H1 (cell line): ENCODE measurements around the gene POGK. TPM values are rescaled to one million over a fixed set of nuclear protein-coding genes. Genes with fewer than 3 reads are reported as not detected.

Source experiments
- CTCF ChIA-PET: fragments of 300-600 bp; sonication (Branson Sonifier 250); formaldehyde crosslinking; loops from one replicate; lab custom pipeline; 2021; ENCODE audit not compliant: partially characterized antibody; lab: Charles Lee
- POLR2A ChIA-PET: fragments of 300-600 bp; sonication (Branson Sonifier 250); formaldehyde crosslinking; loops from one replicate; lab custom pipeline; 2021; ENCODE audit warnings: inconsistent platforms; ENCODE audit not compliant: partially characterized antibody; lab: Charles Lee
- DNase-seq, 2 experiments: peaks; one replicate each; pipeline versions ENCODE4 v3.0.0 to v3.0.0-alpha.2; 2010 to 2022; ENCODE audit warnings: low spot score in 2 of 2, low read depth in 1 of 2, mixed read lengths in 1 of 2
- FAIRE-seq: peaks from 2 replicates; lab custom pipeline; 2011; peaks lifted over from hg19 to GRCh38; lab: Jason Lieb, UNC
- H2AFZ ChIP-seq: 2 replicates; pipeline ENCODE4 v1.8.1; 2012; ENCODE audit warnings: low read length, inconsistent platforms
- H2AK5ac ChIP-seq: 2 replicates; pipeline ENCODE4 v1.6.1; 2013; ENCODE audit warnings: low read depth, low read length
- H2BK120ac ChIP-seq: replicated peaks from 2 replicates; pipeline ENCODE3; 2013; ENCODE audit warnings: low read depth, low read length, inconsistent platforms
- H2BK12ac ChIP-seq: 2 replicates; pipeline ENCODE4 v1.6.1; 2013; ENCODE audit warnings: low read depth, low read length
- H2BK15ac ChIP-seq: 2 replicates; pipeline ENCODE4 v1.6.1; 2013; ENCODE audit warnings: low read length
- H2BK20ac ChIP-seq: 2 replicates; pipeline ENCODE4 v1.6.1; 2013; ENCODE audit warnings: low read length
- H2BK5ac ChIP-seq: 2 replicates; pipeline ENCODE4 v1.6.1; 2013; ENCODE audit warnings: low read depth, low read length
- H3K14ac ChIP-seq: 2 replicates; pipeline ENCODE4 v1.6.1; 2013; ENCODE audit warnings: inconsistent platforms; ENCODE audit not compliant: insufficient read length
- H3K18ac ChIP-seq: 2 replicates; pipeline ENCODE4 v1.6.1; 2013; ENCODE audit warnings: low read length; ENCODE audit errors: extremely low read depth
- H3K23ac ChIP-seq: 2 replicates; pipeline ENCODE4 v1.6.1; 2013; ENCODE audit warnings: inconsistent platforms; ENCODE audit not compliant: insufficient read length
- H3K23me2 ChIP-seq: 2 replicates; pipeline ENCODE4 v1.6.1; 2013; ENCODE audit warnings: low read depth, low read length
- H3K27ac ChIP-seq: 2 replicates; pipeline ENCODE4 v1.6.1; 2011; ENCODE audit warnings: low read depth, low read length, inconsistent platforms
- H3K27me3 ChIP-seq, 4 experiments: replicated peaks in 1 of 4; 1 replicate in 1 of 4; 2 replicates in 3 of 4; pipeline versions ENCODE4 v1.6.1 to v1.8.1; 2011 to 2013; ENCODE audit warnings: low read length in 3 of 4, mild to moderate bottlenecking in 3 of 4, inconsistent platforms in 2 of 4, mixed read lengths in 2 of 4, moderate library complexity in 1 of 4; ENCODE audit not compliant: control insufficient read depth in 3 of 4, insufficient read depth in 3 of 4; ENCODE audit errors: extremely low read depth in 1 of 4
- H3K36me3 ChIP-seq, 4 experiments: 2 replicates each; pipeline versions ENCODE4 v1.6.1 to v1.8.1; 2011 to 2013; ENCODE audit warnings: mild to moderate bottlenecking in 4 of 4, low read length in 3 of 4, moderate library complexity in 2 of 4, control low read depth in 1 of 4, inconsistent platforms in 1 of 4; ENCODE audit not compliant: insufficient read depth in 4 of 4, control insufficient read depth in 2 of 4
- H3K4ac ChIP-seq: replicated peaks from 2 replicates; pipeline ENCODE3; 2013; ENCODE audit warnings: low read length, low read depth, mixed read lengths, inconsistent platforms; ENCODE audit not compliant: insufficient read length
- H3K4me1 ChIP-seq, 4 experiments: replicated peaks in 1 of 4; 1 replicate in 1 of 4; 2 replicates in 3 of 4; pipeline versions ENCODE4 v1.6.1 to v1.8.1; 2011 to 2013; ENCODE audit warnings: low read length in 3 of 4, inconsistent platforms in 2 of 4, mixed read lengths in 1 of 4; ENCODE audit not compliant: insufficient read depth in 4 of 4, control insufficient read depth in 3 of 4
- H3K4me2 ChIP-seq, 2 experiments: 2 replicates each; pipeline versions ENCODE4 v1.6.1 to v1.8.1; 2011 to 2013; ENCODE audit warnings: low read depth in 2 of 2, low read length in 2 of 2, control low read depth in 1 of 2, inconsistent platforms in 1 of 2, mild to moderate bottlenecking in 1 of 2; ENCODE audit not compliant: insufficient read depth in 1 of 2
- H3K4me3 ChIP-seq, 4 experiments: fragments of 200-600, 300-600 bp in 1 of 4; sonication (generic), shearing (Covaris generic), sonication (Bioruptor Twin) in 1 of 4; 2 replicates each; pipeline versions ENCODE4 v1.5.1 to v1.8.1; 2011 to 2016; ENCODE audit warnings: low read length in 4 of 4, low read depth in 3 of 4, control low read depth in 2 of 4, inconsistent platforms in 2 of 4, mild to moderate bottlenecking in 2 of 4, mixed read lengths in 1 of 4, moderate library complexity in 1 of 4; ENCODE audit not compliant: insufficient read depth in 2 of 4; ENCODE audit errors: extremely low read depth in 1 of 4
- H3K56ac ChIP-seq: replicated peaks from 2 replicates; pipeline ENCODE3; 2013; ENCODE audit warnings: low read depth, mild to moderate bottlenecking, mixed read lengths, low read length, inconsistent platforms; ENCODE audit not compliant: insufficient read length
- H3K79me1 ChIP-seq: 2 replicates; pipeline ENCODE4 v1.6.1; 2013; ENCODE audit warnings: low read depth, low read length, control low read depth
- H3K79me2 ChIP-seq, 2 experiments: 2 replicates each; pipeline versions ENCODE4 v1.6.1 to v1.8.1; 2012 to 2013; ENCODE audit warnings: low read length in 2 of 2, mild to moderate bottlenecking in 2 of 2, inconsistent platforms in 1 of 2; ENCODE audit not compliant: insufficient read depth in 2 of 2, control insufficient read depth in 1 of 2
- H3K9ac ChIP-seq, 4 experiments: replicated peaks in 1 of 4; 1 replicate in 1 of 4; 2 replicates in 3 of 4; pipeline versions ENCODE4 v1.6.1 to v1.8.1; 2011 to 2013; ENCODE audit warnings: low read depth in 3 of 4, low read length in 3 of 4, control low read depth in 2 of 4, mild to moderate bottlenecking in 2 of 4, moderate library complexity in 2 of 4, inconsistent platforms in 1 of 4; ENCODE audit errors: extremely low read depth in 1 of 4
- H3K9me3 ChIP-seq, 2 experiments: 2 replicates each; pipeline versions ENCODE4 v1.6.1 to v1.8.1; 2012 to 2013; ENCODE audit warnings: mild to moderate bottlenecking in 2 of 2, moderate library complexity in 2 of 2, control low read depth in 1 of 2, inconsistent platforms in 1 of 2, low read depth in 1 of 2, low read length in 1 of 2, mixed read lengths in 1 of 2; ENCODE audit not compliant: insufficient read depth in 2 of 2
- H4K20me1 ChIP-seq, 2 experiments: replicated peaks in 1 of 2; 2 replicates each; pipeline versions ENCODE3 to v1.8.1; 2011 to 2013; ENCODE audit warnings: inconsistent platforms in 2 of 2, low read length in 2 of 2, mild to moderate bottlenecking in 1 of 2; ENCODE audit not compliant: insufficient read depth in 2 of 2, control insufficient read depth in 1 of 2
- H4K5ac ChIP-seq: 2 replicates; pipeline ENCODE4 v1.6.1; 2013; ENCODE audit warnings: low read length, low read depth, mixed read lengths, inconsistent platforms; ENCODE audit not compliant: insufficient read length
- H4K8ac ChIP-seq: 2 replicates; pipeline ENCODE4 v1.8.0; 2013; ENCODE audit warnings: mild to moderate bottlenecking, moderate library complexity, low read length, inconsistent platforms; ENCODE audit not compliant: insufficient read depth; ENCODE audit errors: extremely low read depth
- H4K91ac ChIP-seq: replicated peaks from 2 replicates; pipeline ENCODE3; 2013; ENCODE audit warnings: low read length, mixed read lengths, inconsistent platforms; ENCODE audit not compliant: insufficient read length
- CTBP2 ChIP-seq: IDR thresholded peaks from 2 replicates; pipeline ENCODE4 v1.7.0; 2011; ENCODE audit warnings: borderline replicate concordance, mild to moderate bottlenecking, moderate library complexity, mixed read lengths, low read length; ENCODE audit not compliant: insufficient read depth, insufficient read length
- GTF2F1 ChIP-seq: IDR thresholded peaks from 2 replicates; pipeline ENCODE4 v1.6.1; 2012; ENCODE audit warnings: low read depth, low read length, improper control_type of control experiment, borderline replicate concordance
- JUND ChIP-seq: IDR thresholded peaks from 2 replicates; pipeline ENCODE4 v1.6.1; 2011; ENCODE audit warnings: mild to moderate bottlenecking, improper control_type of control experiment, low read length
- KDM5A ChIP-seq: fragments of 200-600 bp; IDR thresholded peaks from 2 replicates; pipeline ENCODE4 v1.7.1; 2012; ENCODE audit warnings: mild to moderate bottlenecking, low read length, inconsistent platforms, mixed read lengths
- NANOG ChIP-seq: IDR thresholded peaks from 2 replicates; pipeline ENCODE4 v1.6.1; 2011; ENCODE audit warnings: low read length, low read depth, mild to moderate bottlenecking, inconsistent platforms; ENCODE audit not compliant: insufficient read depth, poor library complexity, severe bottlenecking
- SAP30 ChIP-seq: fragments of 300-600 bp; sonication (generic); IDR thresholded peaks from 2 replicates; pipeline ENCODE4 v1.7.1; 2012; ENCODE audit warnings: low read length, moderate library complexity, mild to moderate bottlenecking, inconsistent platforms; ENCODE audit not compliant: insufficient read depth, insufficient replicate concordance
- TEAD4 ChIP-seq: IDR thresholded peaks from 2 replicates; pipeline ENCODE4 v1.6.1; 2012; ENCODE audit warnings: low read depth, low read length, inconsistent platforms, mixed read lengths
- YY1 ChIP-seq: IDR thresholded peaks from 2 replicates; pipeline ENCODE4 v1.6.1; 2011; ENCODE audit warnings: low read depth, mild to moderate bottlenecking, low read length
- whole genome bisulfite sequencing, 2 experiments: shearing (Covaris generic) in 1 of 2; methylation state at CpG; one replicate each; pipeline versions ENCODE4 v1.1.6 to v1.1.7; 2013 to 2015; ENCODE audit warnings: low lambda C conversion rate in 2 of 2, mixed read lengths in 2 of 2, inconsistent platforms in 1 of 2, low coverage in 1 of 2, missing lambda C conversion rate in 1 of 2; ENCODE audit not compliant: insufficient replicate concordance in 2 of 2, insufficient coverage in 1 of 2, insufficient read length in 1 of 2; ENCODE audit errors: extremely low coverage in 1 of 2, missing lambda C conversion rate in 1 of 2; 5-methylcytosine and 5-hydroxymethylcytosine counted together
- polyA plus RNA-seq, 7 experiments: library from polyadenylated mRNA; depleted of rRNA in 3 of 7; stranded (reverse) in 5 of 7; unstranded in 2 of 7; fragments of >200 nt in 5 of 7; fragments of 200-250 nt in 2 of 7; gene quantifications; 1 replicate in 5 of 7; 2 replicates in 1 of 7; 4 replicates in 1 of 7; pipeline versions ENCODE4 v1.2.1 to v1.2.3, GENCODE V29; 2011 to 2013; ENCODE audit warnings: missing spikeins in 2 of 7, mixed read lengths in 2 of 7
- total RNA-seq: library from RNA; stranded (reverse); fragmentation: NEBNext Ultra II Directional; extraction: Animal tissue kit (Norgen Biotek cat#: 25700); gene quantifications from 2 replicates; pipeline ENCODE4 v1.2.1, GENCODE V29; 2021
- TF ChIP-seq, protein P1 (sequence below): IDR thresholded peaks from 2 replicates; pipeline ENCODE4 v1.6.1; 2011; ENCODE audit warnings: low read depth, mild to moderate bottlenecking, low read length; ENCODE audit not compliant: insufficient read depth

The POGK gene
- total and polyA plus RNA-seq, 2 of the 8 experiments (the other 6 are each of a cell fraction or from before 2014, with no cell fraction given): 16.9 to 40.3 TPM

DNA sequence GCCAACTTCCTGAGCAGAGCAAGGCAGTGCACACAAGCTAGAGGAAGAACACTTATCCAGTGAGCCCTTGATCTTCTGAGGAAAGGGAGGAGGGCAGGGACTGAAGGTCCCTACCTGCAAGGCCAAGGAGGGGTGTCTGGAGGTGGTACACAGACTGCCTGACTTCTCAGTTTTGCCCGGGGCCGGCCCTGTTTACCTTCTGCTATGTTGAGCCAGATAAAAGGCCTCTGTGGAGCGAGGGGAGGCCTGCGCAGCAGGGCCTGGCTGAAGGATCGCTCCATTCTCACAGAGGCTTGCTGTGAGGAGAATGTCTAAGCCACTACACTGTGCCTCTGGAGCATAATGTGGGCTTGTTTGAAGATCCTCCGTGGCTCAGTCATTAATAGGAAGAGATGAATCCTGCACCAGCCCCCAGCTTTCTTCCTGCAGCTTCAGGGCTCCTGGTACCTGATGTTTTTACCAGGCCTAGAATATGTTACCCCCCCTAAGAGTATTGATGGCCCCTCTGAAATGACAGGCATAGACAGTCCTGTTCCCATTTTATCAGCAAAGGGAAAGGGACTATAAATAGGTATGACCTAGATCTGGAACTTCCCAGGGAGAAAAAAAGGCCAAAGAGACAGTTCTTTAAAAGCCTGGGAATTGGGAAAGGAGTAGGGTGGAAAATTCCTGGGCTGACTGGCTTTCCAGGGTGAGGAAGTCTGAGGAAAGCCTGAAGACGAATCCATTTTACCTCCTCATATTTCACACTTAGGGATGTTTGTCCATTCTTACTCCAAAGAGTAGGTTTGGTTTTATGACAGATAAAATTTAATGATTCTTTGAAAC lies 4.7 kb downstream of the POGK start:
- H3K79me2 ChIP-seq: peaks cover 0 to 56% of the 10 kb centered on the region in 2 experiments; a peak in 3 of 4 replicates
- CTCF ChIA-PET: interaction anchor here (1.0 kb wide), 2 partner anchors 9 to 919 kb away, joined by 3 to 4 read pairs; no protein-coding TSS in a partner anchor
- TF ChIP-seq JUND (no peak), NANOG (no peak), SAP30 (no peak), KDM5A (no peak), TEAD4 (no peak), CTBP2 (no peak), GTF2F1 (no peak), YY1 (no peak)
- TF ChIP-seq, protein P1, sequence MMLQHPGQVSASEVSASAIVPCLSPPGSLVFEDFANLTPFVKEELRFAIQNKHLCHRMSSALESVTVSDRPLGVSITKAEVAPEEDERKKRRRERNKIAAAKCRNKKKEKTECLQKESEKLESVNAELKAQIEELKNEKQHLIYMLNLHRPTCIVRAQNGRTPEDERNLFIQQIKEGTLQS: no peak

More for the DNA sequence above, 4.7 kb downstream of the POGK start:
- FAIRE-seq (no peak), DNase-seq (no peak)
- peaks cover 52 to 84% (median 74%) of the 10 kb centered on the region in 4 experiments for H3K36me3 ChIP-seq
- H3K18ac ChIP-seq: no peak overlapping the region
- POLR2A ChIA-PET: interaction anchor here (0.9 to 11.9 kb wide), 3 partner anchors 12 to 25 kb away, joined by 3 to 147 read pairs (median 5); no protein-coding TSS in a partner anchor
- no peak overlapping the region for H3K27ac ChIP-seq
- no peak overlapping the region for H3K14ac ChIP-seq
- H2BK5ac ChIP-seq: no peak overlapping the region
- no peak overlapping the region for H3K23ac ChIP-seq
- peaks cover 13% of the 10 kb centered on the region for H3K79me1 ChIP-seq
- no peak overlapping the region for H2AK5ac ChIP-seq
- H3K9ac ChIP-seq: no peak overlapping the region
- H2BK15ac ChIP-seq: no peak overlapping the region
- no peak overlapping the region for H2BK120ac ChIP-seq
- H3K56ac ChIP-seq: no peak overlapping the region
- no peak overlapping the region for H4K8ac ChIP-seq
- H4K5ac ChIP-seq: no peak overlapping the region
- no peak overlapping the region for H2BK20ac ChIP-seq
- H3K23me2 ChIP-seq: peaks cover 6% of the 10 kb centered on the region
- H3K4me3 ChIP-seq: no peak overlapping the region
- peaks cover 0 to 11% (median under 1%) of the 10 kb centered on the region in 4 experiments; a peak in 5 of 7 replicates for H3K4me1 ChIP-seq
- no peak overlapping the region for H3K4me2 ChIP-seq
- H3K9me3 ChIP-seq: no peaks in the 10 kb centered on the region
- WGBS, 2 experiments: 97% methylated on average over 7 of the region's 7 CpGs; no CpG with 5 or more reads in 1 of the 2 experiments
- H3K27me3 ChIP-seq: no peaks in the 10 kb centered on the region
- no peak overlapping the region for H2AFZ ChIP-seq
- no peak overlapping the region for H2BK12ac ChIP-seq
- no peak overlapping the region for H3K4ac ChIP-seq
- H4K20me1 ChIP-seq: peaks cover 10 to 22% of the 10 kb centered on the region in 2 experiments
- no peak overlapping the region for H4K91ac ChIP-seq
